HG03520 (cell line): Measurements from ENCODE around the gene IGFBP1.
"Not testable (repeated sequence)": the region's sequence is repeated elsewhere in the genome, so short reads cannot be mapped to it uniquely, and the experiment has no call there.

ENCODE experiments used
- ATAC-seq: cut with Tn5 transposase; IDR thresholded peaks from one replicate; pipeline ENCODE4 v1.9.1; 2021; ENCODE audit warnings: mild to moderate bottlenecking, moderate library complexity; ENCODE audit not compliant: unreplicated experiment

IGFBP1 gene

DNA sequence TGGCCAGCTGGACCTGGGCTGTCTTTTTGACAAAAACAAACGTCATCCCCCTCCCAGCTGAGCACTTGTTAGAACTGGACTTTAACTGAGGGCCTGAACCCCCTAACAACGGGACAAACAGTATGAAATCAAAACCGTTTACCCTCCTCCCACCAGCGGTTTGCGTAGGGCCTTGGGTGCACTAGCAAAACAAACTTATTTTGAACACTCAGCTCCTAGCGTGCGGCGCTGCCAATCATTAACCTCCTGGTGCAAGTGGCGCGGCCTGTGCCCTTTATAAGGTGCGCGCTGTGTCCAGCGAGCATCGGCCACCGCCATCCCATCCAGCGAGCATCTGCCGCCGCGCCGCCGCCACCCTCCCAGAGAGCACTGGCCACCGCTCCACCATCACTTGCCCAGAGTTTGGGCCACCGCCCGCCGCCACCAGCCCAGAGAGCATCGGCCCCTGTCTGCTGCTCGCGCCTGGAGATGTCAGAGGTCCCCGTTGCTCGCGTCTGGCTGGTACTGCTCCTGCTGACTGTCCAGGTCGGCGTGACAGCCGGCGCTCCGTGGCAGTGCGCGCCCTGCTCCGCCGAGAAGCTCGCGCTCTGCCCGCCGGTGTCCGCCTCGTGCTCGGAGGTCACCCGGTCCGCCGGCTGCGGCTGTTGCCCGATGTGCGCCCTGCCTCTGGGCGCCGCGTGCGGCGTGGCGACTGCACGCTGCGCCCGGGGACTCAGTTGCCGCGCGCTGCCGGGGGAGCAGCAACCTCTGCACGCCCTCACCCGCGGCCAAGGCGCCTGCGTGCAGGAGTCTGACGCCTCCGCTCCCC, at the start of gene IGFBP1:
TSS of gene IGFBP1 (plus strand) at position 304 of the 808 bp plus-strand sequence. CDS start at position 469, 165 bp downstream.
- no peak for ATAC-seq

- not testable (repeated sequence) for ATAC-seq
These were observed 49.4 kb upstream of the IGFBP1 start for GRCh38 chr7:45838852-45839251.

DNA sequence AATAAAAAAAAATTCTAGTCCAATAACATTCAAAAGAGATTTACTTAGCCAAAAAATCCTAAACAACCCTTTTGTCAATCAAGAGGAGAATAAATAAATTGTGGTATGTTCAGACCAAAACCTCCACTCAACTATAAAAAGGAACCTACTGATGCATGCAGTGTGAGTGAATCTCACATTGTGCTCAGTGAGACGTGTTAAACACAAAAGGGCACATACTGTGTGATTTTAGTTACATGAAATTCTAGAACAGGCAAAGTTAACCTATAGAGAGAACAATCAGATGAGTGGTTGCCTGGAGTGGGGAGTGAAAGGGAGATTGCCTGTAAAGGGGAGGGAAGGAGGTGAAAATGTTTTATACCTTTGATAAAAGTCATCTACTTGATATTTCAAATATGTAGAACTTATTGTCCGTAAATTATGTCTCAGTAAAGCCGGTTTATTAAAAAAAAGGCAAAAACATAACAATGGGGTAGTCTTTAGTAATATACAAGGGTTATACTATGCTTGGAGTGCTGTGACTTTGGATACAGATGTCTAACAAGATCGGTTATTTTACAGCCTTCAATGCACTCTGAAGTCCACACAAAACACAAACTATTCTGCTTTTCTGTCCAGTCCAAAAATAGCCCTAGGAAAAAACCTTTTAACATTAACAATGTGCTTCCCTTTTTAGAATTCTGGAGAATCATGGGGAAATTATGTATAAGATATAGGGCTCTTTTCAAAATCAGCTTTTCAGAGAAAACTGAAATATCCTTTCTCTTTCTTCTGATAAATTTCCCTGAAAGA, 46.2 kb upstream of the IGFBP1 start:
- ATAC-seq, result not testable (repeated sequence)

GRCh38 chr7:45846536-45846935, 41.8 kb upstream of the IGFBP1 start:
- not testable (repeated sequence) for ATAC-seq

DNA sequence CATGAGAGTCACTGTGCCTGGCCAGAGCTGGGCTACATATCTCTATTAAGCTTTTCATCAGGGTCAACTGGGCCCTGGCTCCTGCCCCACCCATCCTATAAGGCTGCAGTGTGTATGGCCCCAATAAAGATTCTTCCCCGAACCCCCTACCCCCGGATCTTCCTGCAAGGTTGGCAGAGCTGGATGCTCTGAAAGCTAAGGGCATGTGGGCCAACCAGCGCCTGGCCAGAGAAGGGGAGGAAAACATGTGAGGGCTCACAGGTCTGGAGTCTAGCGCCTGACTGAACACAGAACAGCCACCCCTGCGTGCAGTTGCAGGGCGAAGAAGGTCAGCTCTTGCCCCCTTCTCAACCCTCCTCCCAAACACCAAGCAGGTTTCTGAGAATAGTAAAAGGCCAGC, 39.6 kb upstream of the IGFBP1 start:
- ATAC-seq, result not testable (repeated sequence)

GRCh38 chr7:45852984-45853383, 35.3 kb upstream of the IGFBP1 start:
- ATAC-seq, result not testable (repeated sequence)

GRCh38 chr7:45853491-45853890, 34.8 kb upstream of the IGFBP1 start:
- ATAC-seq, result not testable (repeated sequence)

- ATAC-seq, result not testable (repeated sequence)
These were observed 32.6 kb upstream of the IGFBP1 start for GRCh38 chr7:45855680-45856079.

DNA sequence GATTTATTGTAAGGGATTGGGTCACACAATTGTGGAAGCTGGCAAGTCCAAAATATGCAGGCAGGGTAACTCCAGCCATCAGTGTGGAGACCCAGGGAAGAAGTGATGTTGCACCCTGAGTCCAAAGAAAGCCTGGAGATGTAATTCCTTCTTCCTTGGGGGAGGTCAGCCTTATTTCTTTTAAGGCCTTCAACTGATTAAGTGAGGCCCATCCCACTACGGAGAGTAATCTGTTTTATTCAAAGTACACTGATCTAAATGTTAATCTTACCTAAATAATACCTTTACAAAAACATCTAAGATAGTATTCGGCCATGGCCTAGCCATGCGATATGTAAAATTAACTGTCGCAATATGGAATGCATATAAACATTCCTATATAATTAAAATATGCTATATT, 31.4 kb upstream of the IGFBP1 start:
- ATAC-seq, result not testable (repeated sequence)

DNA sequence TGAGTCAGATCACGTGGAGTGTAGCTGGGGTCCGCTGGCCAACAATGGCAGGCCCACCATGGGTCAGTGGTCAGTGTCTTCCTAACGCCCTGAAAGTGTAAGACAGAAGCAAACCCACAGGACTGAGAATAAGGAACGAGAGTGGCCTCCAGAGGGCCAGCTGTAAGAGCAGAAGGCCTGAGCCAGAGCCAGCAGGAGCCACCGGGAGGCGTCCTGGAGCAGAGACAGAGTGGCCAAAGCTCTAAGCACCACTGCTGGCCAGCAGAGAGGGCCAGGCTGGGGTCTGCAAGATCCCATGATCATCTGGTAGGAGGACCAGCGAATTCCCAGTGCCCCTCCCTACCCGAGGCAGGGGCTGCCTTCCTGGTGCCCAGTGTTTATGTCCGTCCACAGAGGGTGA, 24.6 kb upstream of the IGFBP1 start:
- ATAC-seq, result no peak

- ATAC-seq, result no peak
These were observed 22.5 kb upstream of the IGFBP1 start for GRCh38 chr7:45865594-45866410.

GRCh38 chr7:45867471-45867870, 20.8 kb upstream of the IGFBP1 start:
- ATAC-seq, result no peak

GRCh38 chr7:45869426-45869825, 18.9 kb upstream of the IGFBP1 start:
- no peak for ATAC-seq

- ATAC-seq, result no peak
These were observed 15.9 kb upstream of the IGFBP1 start for GRCh38 chr7:45872116-45873034.

GRCh38 chr7:45873035-45873354, 15.3 kb upstream of the IGFBP1 start, which contains the start of gene CCDC201:
Gene CCDC201, minus strand, starts transcription at chr7:45873082. Its CDS starts 75 bp downstream, at chr7:45873007.
- ATAC-seq, result no peak

DNA sequence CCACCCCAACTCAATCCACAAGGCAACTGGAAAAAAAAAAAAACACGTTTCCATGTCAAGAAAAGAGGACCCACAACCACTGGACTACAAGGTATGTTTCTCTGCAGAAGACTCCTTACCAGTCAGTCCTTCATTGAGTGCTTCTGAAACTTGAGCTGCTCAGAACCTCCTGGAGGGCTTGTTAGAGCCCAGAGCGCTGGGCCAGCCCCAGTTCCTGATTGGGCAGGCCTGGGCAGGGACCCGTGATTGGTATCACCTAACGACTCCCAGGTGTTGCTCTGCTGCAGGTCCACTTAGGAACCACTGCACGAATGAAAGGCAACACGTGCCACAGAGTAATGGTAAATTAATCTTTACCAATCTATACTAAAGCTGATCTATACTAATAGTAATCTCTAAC, 14.9 kb upstream of the IGFBP1 start:
- ATAC-seq, result no peak

DNA sequence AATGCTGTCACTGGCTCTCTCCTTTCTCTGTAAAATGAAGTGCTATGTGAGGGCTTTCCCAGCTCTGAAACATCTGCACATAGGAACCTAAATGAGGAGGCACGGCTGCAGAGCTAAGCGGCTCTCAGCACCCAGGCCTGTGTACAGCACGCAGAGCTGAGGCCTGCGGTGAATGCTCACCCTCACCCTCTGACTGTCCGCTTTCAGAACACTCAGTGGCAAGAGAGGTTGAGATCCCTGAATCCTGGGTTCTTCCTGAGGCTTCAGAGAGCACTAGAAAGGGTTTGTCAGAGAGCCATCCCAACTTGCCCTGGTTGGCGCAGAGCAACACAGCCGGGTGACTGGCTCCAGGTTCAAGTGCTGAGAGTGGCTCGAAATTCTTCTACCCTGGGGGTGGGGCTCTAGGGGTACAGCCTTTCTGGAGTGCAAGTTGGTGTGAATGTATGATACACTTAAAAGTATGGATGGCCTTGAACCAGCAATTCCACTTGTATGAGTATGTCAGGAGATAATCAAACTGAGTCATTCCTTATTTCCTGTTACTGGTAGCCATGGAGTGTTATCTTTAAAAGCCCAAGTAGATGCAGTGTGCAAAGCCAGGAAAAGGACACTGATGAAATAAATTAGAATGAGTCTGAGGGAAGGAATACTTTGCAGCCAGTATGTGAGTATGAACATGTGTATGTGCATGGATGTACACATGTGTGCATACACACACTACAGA, 13.7 kb upstream of the IGFBP1 start:
- ATAC-seq, result no peak

DNA sequence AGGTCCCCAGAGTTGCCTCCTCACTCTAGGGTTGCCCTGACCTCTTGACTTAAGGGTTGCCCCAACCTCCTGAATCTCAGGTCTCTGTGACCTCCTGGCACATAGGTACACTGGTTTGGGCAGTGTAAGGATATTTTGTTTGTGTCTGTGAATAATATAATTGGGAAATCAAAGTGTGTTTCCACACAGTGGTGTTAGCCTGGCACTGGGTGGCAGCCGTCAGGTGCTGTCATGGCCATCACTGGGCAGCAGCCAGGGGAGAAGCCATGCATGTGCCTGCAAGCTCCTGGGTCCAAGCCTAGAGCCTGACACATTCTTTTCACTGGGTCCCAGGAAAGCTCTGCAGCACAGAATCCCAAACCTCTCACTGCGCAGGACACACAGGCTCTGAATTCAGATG, 11.8 kb upstream of the IGFBP1 start:
- no peak for ATAC-seq

DNA sequence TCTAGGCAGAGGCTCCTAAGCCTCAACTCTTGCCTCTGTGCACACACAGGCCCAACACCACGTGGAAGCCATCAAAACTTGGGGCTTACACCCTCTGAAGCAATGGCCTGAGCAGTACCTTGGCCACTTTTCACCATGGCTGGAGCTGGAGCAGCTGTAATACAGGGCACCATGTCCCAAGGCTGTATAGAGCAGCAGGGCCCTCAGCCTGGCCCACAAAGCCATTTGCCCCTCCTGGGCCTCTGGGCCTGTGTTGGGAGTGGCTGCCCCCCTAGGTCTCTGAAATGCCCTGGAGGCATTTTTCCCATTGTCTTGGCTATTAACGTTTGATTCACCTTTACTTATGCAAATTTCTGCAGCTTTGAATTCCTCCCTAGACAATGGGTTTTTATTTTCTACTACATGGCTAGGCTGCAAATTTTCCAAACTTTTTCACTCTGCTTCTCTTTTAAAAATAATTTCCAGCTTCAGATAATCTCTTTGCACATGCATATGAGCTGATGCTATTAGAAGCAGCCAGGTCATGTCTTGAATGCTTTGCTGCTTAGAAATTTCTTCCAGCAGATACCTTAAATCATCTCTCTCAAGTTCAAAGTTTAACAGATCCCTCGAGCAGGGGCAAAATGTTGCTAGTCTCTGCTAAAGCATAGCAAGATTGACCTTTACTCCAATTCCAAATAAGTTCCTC, 9.7 kb upstream of the IGFBP1 start:
- no peak for ATAC-seq
